Uterus (tissue), 2 donors: Measurements from ENCODE around the gene C6orf89.

Source experiments
- POLR2A ChIP-seq, 2 donors: fragments of 450-650 bp; IDR thresholded peaks; one replicate each; pipeline ENCODE4 v1.6.1; 2016; ENCODE audit warnings: antibody characterized with exemption in 2 of 2, mild to moderate bottlenecking in 1 of 2, moderate library complexity in 1 of 2
- TF ChIP-seq, protein P1 (sequence below), 4 experiments: fragments of 200-600 bp in 2 of 4; fragments of 450-650 bp in 2 of 4; sonication (generic) in 2 of 4; IDR thresholded peaks; one replicate each; pipeline ENCODE4 v1.5.1; 2016 to 2019; ENCODE audit warnings: antibody characterized with exemption in 4 of 4, mild to moderate bottlenecking in 2 of 4, moderate library complexity in 1 of 4

DNA sequence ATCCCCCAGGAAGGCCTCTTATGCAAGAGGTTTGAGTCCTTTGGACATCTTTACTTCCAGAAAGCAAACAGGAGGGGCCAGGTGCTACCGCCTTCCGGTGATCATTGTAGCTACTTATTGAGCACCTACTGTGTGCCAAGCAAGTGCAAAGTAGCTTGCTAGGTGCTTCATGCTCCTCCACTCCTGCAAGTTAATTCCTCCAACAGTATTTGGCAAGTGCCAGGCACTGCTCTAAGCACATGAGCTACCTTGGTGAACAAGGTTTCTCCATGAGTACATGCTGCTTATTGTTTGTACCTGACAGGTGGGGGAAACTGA, 48.8 kb upstream of the C6orf89 start:
- TF ChIP-seq, protein P1, sequence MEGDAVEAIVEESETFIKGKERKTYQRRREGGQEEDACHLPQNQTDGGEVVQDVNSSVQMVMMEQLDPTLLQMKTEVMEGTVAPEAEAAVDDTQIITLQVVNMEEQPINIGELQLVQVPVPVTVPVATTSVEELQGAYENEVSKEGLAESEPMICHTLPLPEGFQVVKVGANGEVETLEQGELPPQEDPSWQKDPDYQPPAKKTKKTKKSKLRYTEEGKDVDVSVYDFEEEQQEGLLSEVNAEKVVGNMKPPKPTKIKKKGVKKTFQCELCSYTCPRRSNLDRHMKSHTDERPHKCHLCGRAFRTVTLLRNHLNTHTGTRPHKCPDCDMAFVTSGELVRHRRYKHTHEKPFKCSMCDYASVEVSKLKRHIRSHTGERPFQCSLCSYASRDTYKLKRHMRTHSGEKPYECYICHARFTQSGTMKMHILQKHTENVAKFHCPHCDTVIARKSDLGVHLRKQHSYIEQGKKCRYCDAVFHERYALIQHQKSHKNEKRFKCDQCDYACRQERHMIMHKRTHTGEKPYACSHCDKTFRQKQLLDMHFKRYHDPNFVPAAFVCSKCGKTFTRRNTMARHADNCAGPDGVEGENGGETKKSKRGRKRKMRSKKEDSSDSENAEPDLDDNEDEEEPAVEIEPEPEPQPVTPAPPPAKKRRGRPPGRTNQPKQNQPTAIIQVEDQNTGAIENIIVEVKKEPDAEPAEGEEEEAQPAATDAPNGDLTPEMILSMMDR (IDR thresholded peaks at IDR 0.05): no peak
- no peak for TF ChIP-seq POLR2A (IDR thresholded peaks at IDR 0.05)
